ENCODE data around the gene SIVA1.

GRCh38 chr14:104703269-104703668 lies 49.7 kb upstream of the SIVA1 start:
- TF ChIP-seq CTCF (IDR thresholded peaks at IDR 0.05) (no peak), ZNF281 (CRISPR knock-in tag; IDR thresholded peaks at IDR 0.05) (no peak), TCF7 (CRISPR knock-in tag; IDR thresholded peaks at IDR 0.05; ENCODE audit: low read depth) (no peak), ESRRA (CRISPR knock-in tag; IDR thresholded peaks at IDR 0.05; ENCODE audit: borderline replicate concordance) (no peak), ZBTB21 (CRISPR knock-in tag; IDR thresholded peaks at IDR 0.05; ENCODE audit: borderline replicate concordance) (no peak), ERG (CRISPR knock-in tag; IDR thresholded peaks at IDR 0.05) (no peak), TP53 (CRISPR knock-in tag; IDR thresholded peaks at IDR 0.05) (no peak)
